KG1 (cell line): ENCODE results near the gene FERMT1.
"Not testable (repeated sequence)": the region's sequence is repeated elsewhere in the genome, so short reads cannot be mapped to it uniquely, and the experiment has no call there.

ENCODE experiments used
- DNase-seq: peaks from one replicate; lab custom pipeline; 2025; lab: John Stamatoyannopoulos, UW

The FERMT1 gene

DNA sequence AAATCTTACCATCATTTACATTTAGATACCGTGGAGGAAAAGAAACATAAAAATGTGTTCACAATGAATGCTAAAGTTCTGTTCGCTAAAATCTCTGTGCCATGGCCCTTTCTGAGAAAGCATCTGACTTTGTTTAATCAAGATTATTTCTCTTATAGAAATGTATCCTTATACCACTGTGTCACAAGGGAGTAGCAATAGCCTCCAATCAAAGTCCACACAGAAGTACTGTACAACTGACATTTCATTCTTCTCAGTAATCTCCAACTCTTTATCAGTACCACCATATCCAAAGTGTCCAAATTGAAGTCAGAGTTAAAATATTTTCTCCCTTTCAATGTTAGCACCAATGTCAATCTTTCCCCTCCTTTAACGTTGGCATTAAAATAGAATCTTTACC is 6.1 kb downstream of the FERMT1 start:
- no peak for DNase-seq

DNA sequence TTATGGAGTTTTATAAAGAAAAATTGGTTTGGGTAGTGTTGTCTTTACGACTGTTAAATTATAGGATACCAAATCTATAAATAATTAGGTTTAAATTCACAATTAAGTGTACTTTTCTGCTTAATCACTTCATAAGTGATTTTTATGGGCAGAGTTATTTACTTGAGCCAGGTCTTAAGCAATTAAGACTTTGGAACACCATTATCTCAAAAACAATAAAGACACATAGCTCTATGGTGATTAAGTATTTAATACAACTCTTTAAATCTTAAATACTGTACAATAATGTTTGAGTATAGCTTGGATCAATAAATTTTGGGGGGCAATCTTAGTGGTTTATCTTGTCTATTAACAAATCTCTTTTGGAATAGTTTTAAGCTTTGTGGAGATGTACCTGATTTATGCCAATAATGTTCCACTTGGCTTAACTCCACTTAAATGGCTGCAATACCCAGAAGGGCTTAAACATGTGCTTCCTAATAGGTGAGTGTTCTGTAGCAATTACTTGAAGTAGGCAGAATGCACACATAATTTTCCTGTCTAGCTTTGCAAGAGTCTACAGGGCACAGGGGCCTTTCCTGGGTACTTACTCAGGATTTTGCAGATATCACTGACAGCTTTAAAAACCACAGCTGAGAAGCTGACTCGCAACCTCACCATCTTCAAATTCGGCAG is 7.5 kb downstream of the FERMT1 start:
- no peak for DNase-seq

DNA sequence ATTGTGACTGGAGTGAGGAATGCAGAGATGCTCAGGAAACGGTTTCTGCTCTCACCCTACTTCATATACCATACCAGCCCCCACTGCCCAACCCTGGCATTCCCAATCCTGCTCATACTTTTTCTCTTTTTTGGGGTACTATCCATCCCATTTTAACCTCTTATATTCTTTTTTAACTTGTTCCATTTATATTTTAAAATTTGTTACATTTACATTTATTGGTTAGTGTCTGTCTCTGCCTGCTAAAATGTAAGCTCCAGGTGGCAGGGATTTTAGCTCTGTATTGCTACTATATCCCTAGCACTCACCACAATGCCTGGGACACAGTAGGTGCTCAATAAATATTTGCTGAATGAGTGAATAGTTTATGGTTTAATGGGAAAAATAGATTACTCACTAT is 8.1 kb downstream of the FERMT1 start:
- no peak for DNase-seq

DNA sequence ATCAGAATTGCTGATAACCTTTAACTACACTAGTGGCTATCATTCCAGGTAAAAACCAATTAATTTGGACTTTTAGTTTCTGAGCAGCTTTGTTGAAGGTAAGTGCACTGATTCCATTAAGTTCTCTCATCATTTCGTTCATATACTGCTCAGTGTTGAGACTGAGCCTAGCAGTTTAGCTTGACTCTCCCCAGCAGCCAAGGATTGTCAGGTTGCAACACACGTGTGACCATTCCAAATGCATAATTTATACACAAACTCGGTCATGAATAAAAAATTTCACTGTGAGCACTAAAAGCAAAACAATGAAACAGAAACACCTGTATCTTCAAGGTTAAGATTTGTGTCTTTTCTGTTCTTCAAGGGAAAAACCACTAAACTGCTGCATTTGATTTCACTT is 8.9 kb downstream of the FERMT1 start:
- DNase-seq: no peak

- not testable (repeated sequence) for DNase-seq
These were observed 9.9 kb downstream of the FERMT1 start for GRCh38 chr20:6112965-6113364.

DNA sequence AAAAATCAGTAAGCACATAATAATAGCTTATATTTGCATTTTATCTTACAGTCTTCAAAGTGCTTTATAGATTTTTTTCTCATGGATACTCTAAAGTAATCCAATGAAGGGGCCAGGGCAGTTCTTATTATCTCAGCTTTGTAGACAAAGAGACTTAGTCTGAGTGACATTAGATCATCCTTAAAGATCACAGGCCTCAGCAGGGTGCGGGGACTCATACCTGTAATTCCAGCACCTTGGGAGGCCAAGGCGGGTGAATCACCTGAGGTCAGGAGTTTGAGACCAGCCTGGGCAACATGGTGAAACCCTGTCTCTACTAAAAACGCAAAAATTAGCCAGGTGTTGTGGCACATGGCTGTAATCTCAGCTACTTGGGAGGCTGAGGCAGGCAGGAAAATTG is 14.5 kb downstream of the FERMT1 start:
- DNase-seq: no peak

DNA sequence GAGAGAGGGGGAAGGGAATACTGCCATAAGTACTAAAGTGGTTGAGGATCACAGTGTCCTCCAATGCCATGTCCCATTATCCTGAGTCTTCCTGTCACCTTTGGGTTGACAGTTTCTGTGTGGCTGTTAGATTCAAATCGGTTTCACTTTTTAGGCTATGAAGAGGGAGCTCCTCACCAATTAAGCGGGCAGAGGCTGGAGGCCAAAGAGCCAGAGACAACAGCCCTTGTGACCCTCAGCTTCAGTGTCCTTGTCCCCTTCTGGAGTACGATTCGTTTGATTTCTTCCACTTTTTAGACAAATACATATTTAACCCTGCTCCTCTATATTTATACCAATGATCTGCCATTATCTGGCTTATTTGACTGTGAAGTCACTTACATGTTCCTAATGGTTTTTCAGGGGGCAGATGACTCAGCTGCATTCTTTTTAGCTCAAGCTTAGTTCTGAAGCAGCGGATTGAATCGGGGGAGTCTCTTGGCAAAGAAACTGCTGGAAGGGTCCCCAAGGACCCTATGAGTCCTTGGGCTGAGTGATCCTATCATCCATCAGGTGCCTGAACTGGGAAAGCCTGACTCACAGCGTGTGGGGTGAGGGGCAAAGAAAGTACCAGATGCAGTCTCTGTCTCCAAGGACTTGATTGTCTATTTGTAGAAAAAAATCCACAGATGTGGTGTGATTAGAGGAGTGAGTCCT is 18.2 kb downstream of the FERMT1 start:
- no peak for DNase-seq

GRCh38 chr20:6103301-6103700 is 19.5 kb downstream of the FERMT1 start:
- no peak for DNase-seq

DNA sequence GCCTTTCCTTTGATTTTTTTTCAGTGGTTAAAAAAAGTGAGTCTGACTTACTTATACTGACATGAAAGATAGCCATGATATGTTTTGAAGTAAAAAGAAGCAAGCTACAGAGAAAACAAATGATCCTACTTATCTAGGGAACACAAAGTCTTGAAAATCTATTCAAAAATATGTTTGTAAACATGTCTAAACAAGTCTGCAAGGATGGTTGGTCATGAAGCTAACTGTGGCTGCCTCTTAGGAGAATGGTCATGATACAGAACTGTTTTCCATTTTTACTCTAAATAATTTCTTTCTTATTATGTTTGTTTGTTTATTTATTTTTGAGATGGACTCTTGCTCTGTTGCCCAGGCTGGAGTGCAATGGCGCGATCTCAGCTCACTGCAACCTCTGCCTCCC is 21.5 kb downstream of the FERMT1 start:
- DNase-seq: no peak

DNA sequence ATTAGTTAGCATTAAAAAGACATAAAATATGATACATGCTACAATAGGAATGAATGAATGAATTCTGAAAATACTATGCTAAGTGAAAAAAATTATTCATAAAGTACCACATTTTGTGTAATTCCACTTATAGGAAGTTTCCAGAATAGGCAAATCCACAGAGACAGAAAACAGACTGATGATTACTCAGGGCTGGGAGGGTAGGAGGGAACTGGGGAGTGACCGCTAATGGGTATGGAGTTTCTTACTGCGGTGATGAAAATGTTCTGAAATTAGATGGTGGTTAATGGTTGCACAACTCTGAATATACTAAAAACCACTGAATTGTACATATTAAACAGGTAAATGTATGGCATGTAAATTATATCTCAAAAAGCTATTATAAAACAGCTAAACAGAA is 22.6 kb downstream of the FERMT1 start:
- DNase-seq: no peak

- no peak for DNase-seq
These were observed 23.0 kb downstream of the FERMT1 start for GRCh38 chr20:6099819-6100218.

DNA sequence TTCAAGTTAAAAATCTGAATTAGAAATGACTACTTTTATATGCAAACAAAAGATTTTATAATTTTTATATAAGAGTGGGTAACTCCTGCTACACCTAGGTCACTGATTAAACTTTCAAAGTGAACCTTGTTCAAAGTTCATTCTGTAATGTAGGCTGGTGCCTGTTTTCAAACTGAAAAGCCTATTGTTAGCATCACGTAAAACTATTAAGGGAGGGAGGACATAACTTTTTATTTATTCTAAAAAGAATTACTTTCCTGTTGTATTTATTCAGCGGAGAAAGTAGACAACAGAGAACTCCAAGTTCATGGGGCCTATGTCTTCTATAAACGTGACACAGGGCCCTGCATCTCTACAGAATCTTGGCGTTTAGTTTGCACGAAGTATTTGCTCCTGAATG is 27.4 kb downstream of the FERMT1 start:
- DNase-seq: no peak

- DNase-seq: no peak
These were observed 28.3 kb downstream of the FERMT1 start for GRCh38 chr20:6094565-6094964.

DNA sequence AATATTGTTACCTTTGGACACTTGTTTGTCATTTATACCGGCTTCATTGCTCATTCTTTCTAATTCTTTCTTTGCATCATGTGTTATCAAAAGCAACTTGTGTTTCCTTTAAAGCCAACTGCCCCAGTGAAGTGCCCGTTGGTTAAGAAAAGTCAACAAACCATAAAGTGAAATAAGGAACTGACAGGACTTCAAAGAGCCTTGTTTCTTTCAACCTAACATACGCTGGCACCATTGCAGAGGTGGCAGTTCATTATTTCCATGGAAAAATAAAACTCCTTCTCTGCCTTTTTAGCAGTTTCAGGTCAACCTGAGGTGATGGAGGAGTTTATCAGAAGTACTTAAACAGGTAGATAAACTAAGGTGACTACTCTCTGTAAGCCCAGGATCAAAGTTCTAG is 28.8 kb downstream of the FERMT1 start:
- no peak for DNase-seq

GRCh38 chr20:6091661-6092060 is 31.2 kb downstream of the FERMT1 start:
- DNase-seq: no peak

DNA sequence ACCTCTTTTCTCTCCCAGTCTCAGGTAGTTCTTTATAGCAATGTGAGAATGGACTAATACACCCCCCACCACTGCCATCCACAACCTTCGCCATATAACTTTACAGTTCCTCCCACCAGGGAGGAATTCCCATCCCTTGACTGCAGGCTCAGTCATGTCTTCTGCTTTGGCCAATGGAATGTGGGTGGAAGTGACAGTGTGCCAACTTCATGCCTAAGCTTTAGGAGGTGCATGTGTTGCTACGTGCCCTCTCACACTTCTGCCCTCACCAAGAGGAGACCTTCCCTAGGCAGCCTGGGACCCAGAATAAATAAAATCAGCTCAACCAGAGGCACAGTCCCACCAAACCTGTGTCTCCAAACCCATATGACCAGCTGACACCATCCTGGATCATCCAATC is 36.0 kb downstream of the FERMT1 start:
- no peak for DNase-seq

DNA sequence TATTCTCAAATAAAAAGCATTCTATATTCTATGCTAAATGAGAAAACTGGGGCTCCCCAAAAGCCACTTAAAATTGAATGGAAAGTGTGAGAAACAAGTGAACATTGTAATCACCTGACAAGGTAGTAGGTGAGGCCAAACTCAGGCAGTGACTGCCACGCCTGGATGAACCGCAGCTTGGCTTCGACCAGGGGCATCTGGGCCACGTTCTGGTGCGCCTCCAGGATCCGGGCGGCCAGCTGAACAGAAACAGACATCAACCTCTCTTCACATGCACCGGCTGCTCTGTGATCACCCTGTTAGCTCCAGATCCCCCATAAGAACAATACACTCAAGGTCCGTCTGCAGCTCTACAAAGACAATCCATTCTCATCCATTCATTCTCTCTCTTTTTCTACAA is 38.9 kb downstream of the FERMT1 start:
- no peak for DNase-seq

- DNase-seq: no peak
These were observed 41.6 kb downstream of the FERMT1 start for GRCh38 chr20:6081236-6081635.

DNA sequence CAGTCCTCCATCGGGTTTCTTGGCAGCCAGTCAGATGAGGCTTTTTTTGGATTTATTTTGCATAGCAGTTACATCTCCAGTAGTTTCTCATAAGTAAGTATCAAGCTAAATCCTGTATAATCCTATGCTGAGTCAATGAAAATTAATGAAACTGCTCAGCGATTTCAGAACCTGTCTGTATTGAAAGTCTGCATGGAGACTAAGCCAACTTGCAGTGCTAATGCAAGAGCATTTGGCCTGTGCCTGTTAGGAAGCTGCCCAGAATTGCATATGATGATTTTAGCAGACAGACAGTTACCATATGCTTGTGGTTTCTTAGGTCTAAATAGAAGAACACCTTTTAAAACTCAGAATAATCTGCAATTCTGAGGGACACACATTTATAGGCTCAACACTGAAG is 43.8 kb downstream of the FERMT1 start:
- no peak for DNase-seq

GRCh38 chr20:6075428-6076219 is 47.2 kb downstream of the FERMT1 start:
- DNase-seq: no peak

- DNase-seq: no peak
These were observed 48.0 kb downstream of the FERMT1 start for GRCh38 chr20:6074784-6075183.

DNA sequence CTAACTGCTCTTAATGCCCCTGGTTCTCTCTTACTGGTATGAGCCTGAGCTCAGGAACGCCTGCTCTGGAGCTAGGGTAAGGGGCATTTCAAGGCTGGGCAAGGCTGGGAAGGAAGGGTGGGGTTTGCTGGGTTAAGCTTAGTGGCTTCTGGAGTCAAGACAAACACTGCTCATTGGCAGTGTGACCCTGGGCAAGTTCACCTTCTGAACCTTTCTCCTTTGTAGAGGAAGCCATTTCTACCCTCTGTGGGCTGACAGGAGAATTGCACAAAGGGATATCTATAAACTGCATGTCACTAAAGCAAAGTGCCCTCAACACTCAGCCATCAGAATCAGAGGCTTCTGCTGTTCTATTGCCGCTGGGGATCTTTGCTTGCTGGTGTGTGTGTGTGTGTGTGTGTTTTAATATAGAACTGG is 48.7 kb downstream of the FERMT1 start:
- peak; percentile 17 for DNase-seq
